GM12864 (cell line): ENCODE measurements around the gene HUNK.
"Not testable (repeated sequence)": the region's sequence is repeated elsewhere in the genome, so short reads cannot be mapped to it uniquely, and the experiment has no call there.

ENCODE experiments used
- DNase-seq: peaks from one replicate; pipeline ENCODE4 v3.0.0-alpha.2; 2011; ENCODE audit warnings: low read depth
- H3K4me3 ChIP-seq: 2 replicates; pipeline ENCODE4 v1.5.1; 2011; ENCODE audit warnings: mild to moderate bottlenecking, low read depth, low read length, control low read depth
- TF ChIP-seq, protein P1 (sequence below): IDR thresholded peaks from 2 replicates; pipeline ENCODE4 v1.5.1; 2011; ENCODE audit warnings: low read depth, mild to moderate bottlenecking, moderate library complexity, low read length, control low read depth, inconsistent platforms; ENCODE audit errors: missing control alignments

HUNK gene

DNA sequence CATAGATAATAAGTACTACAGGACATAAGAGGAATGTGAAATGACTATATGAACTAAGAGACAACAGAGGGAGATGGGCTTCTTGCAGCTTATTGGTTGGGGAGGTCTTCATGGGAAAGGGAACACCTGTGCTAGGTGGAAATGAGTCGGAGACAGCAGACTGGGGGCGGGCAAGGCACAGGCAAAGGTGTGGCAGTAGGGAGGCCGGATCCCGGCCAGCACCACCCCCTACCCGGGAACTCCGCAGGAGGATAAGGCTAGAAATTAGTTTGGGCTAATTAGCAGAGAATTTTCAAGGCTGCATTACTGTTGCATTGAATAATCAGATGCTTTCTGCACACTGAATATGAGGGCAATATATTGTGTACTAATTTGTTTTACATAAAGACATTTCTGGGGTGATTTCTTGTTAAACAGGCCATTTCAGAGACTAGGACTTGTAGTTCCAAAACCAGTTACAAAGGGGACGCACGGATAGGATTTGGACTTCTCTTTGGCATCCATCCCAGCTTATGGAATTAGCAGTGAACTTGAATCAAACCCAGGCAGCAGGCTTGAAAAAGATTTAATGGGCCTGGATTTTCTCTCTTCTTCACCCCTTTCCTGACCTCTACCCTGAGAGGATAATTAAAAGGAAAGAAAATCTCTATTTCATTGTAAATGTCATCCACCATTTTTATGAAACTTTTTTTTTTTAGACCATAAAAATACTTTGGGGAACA is 2.2 kb upstream of the HUNK start:
- TF ChIP-seq, protein P1, sequence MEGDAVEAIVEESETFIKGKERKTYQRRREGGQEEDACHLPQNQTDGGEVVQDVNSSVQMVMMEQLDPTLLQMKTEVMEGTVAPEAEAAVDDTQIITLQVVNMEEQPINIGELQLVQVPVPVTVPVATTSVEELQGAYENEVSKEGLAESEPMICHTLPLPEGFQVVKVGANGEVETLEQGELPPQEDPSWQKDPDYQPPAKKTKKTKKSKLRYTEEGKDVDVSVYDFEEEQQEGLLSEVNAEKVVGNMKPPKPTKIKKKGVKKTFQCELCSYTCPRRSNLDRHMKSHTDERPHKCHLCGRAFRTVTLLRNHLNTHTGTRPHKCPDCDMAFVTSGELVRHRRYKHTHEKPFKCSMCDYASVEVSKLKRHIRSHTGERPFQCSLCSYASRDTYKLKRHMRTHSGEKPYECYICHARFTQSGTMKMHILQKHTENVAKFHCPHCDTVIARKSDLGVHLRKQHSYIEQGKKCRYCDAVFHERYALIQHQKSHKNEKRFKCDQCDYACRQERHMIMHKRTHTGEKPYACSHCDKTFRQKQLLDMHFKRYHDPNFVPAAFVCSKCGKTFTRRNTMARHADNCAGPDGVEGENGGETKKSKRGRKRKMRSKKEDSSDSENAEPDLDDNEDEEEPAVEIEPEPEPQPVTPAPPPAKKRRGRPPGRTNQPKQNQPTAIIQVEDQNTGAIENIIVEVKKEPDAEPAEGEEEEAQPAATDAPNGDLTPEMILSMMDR: no peak
- H3K4me3 ChIP-seq: no peak overlapping the region
- no peak for DNase-seq

DNA sequence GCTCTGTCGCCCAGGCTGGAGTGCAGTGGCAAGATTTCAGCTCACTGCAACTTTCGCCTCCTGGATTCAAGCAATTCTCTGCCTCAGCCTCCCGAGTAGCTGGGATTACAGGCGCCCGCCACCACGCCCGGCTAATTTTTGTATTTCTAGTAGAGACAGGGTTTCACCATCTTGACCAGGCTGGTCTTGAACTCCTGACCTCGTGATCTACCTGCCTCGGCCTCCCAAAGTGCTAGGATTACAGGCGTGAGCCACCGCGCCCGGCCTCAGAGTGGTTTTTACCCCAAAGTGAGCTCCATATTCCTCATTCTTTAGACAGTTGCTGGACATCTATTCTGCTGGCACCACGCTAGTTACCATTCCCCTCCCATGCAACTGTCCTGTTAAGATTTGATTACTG is 1.4 kb upstream of the HUNK start:
- DNase-seq, H3K4me3 ChIP-seq: not testable (repeated sequence)

DNA sequence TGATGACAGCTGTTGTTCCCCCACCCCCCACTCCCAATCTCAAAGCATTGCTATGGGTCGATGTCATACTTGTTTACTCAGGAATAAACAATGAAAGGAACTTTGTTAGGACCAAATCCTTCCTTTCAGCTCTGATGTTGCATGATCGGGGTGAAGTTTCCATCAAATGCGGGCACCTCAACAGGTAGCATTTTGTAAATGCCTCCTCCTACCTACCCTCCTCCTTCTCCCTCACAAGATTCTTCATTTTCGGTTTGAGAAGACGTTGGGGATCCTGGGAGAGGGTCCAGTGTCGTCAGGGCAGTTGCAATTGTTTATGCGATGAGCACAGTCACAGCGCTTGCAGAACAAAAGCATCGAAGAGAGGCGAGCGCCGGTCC is 758 bp upstream of the HUNK start:
- DNase-seq: no peak
- TF ChIP-seq, protein P1: no peak
- no peak overlapping the region for H3K4me3 ChIP-seq

DNA sequence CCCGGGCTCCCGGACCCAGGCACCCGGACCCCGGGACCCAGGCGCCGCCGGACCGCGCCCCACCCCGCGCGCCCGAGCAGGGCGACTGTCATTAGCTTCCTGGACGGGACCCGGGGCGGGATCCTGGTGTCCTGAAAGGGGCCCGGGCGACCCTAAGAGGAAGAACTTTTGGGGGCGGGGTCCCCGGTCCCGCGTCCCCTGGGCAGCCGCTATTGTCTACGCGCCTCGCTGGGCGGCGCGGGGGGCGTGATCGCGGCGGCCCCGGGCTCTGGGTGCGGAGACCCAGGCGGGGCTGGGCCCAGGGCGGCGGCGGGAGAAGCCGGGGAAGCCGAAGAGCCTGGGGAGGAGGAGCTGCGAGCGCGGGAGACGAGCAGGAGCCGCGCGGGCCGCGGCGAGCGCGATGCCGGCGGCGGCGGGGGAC is 465 bp downstream of the HUNK start:
- no peak overlapping the region; the same call in 1 of the 2 replicates for H3K4me3 ChIP-seq
- no peak for DNase-seq
- TF ChIP-seq, protein P1: no peak

DNA sequence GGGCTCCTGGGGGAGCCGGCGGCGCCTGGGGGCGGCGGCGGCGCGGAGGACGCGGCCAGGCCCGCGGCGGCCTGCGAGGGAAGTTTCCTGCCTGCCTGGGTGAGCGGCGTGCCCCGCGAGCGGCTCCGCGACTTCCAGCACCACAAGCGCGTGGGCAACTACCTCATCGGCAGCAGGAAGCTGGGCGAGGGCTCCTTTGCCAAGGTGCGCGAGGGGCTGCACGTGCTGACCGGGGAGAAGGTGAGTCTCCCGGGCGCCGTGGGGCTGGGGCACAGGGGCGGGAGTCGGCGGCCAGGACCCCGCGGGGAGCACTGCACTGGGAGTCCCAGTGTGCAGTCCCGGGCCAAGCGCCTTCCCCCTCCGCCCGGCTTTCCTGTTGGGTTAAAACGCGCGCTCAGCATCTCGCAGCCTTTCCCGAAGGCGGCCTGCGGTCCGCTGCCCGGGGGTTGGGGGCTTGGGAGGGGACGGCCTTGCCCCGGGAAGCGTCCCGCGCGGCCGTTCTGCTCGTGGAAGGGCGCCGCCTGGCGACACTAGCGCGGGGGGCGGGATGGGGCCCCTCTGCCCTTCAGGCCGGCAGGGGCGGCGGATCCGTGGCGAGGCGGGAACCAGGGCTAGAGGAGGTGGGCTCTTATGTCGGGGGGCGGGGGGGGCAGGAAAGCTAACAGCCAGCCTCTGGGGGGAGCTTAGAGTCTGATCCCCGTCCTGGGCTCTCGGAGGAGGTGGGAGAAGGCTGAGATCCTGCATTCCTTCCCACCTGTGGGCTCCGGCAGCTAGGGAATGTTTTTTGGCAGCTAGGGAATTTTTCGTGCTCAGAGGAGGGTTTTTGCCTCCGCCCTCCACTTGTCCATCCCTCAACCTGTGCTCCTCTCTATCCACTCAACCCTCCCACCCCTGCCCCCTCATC is 1.1 kb downstream of the HUNK start:
- DNase-seq: no peak
- TF ChIP-seq, protein P1: peak; percentile 48
- H3K4me3 ChIP-seq: no peak overlapping the region; the same call in 1 of the 2 replicates

DNA sequence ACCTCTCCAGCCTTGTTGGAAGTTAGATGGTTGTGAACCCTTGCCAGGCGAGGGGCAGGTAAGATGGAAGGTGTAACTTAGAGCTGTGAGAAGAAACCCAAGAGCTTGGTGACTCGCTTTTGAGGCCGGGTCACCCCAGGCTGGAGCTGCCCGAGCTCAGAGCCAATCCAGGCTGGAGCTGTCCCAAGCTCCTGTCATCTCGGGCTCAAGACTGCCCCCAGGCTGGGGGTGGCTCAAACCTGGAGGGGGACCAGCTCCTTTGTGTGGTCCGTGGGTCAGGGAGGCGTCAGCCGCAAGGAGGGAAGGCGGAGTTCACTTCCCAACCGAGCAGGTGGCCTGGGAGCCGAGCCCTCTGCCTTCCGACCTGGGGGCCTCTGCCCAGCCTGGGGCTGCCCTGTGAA is 2.0 kb downstream of the HUNK start:
- TF ChIP-seq, protein P1: no peak
- no peak overlapping the region for H3K4me3 ChIP-seq
- DNase-seq: no peak

DNA sequence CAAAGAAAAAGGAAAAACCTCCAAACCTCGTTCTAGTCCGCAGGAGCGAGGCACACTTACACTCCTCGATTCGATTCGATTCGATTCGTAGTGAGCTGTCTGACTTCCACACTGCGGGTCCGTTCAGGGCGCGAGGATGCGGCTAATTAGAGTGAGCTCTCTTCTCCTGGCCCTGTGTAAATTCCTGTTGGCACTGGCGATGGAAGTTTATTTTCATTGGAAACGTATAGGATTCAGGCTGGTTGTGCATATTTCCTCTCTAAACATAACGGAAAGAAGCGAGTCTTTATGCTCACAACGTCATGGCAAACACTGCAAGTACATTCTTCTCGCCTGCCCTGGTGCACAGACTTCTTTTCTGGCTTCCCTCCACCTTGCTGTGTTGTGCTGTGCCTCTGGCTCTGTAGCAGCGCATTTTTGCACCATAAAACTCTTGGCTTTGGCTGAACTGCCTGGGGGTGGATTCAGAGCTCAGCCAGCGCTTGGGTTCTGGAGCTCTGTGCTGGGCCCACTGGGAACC is 2.7 kb downstream of the HUNK start:
- DNase-seq: no peak
- H3K4me3 ChIP-seq: no peak overlapping the region
- TF ChIP-seq, protein P1: no peak
